IPS-18c (cell line): ENCODE measurements around the gene SH2D3A.
A peak's percentile ranks its signal among the peaks of the same experiment; 100 is the strongest.
"Not testable (repeated sequence)": the region's sequence is repeated elsewhere in the genome, so short reads cannot be mapped to it uniquely, and the experiment has no call there.

Source experiments
- H3K4me3 ChIP-seq: 2 replicates; pipeline ENCODE4 v1.7.0; 2013; ENCODE audit warnings: low read depth, mild to moderate bottlenecking, low read length, moderate library complexity; ENCODE audit not compliant: insufficient read depth
- H3K9me3 ChIP-seq: one replicate; pipeline ENCODE4 v1.6.1; 2013; ENCODE audit warnings: mild to moderate bottlenecking, low read length, moderate library complexity; ENCODE audit not compliant: control insufficient read depth, insufficient read depth

Gene SH2D3A

GRCh38 chr19:6748543-6748942 is 18.7 kb downstream of the SH2D3A start:
- not testable (repeated sequence) for H3K9me3 ChIP-seq, H3K4me3 ChIP-seq

DNA sequence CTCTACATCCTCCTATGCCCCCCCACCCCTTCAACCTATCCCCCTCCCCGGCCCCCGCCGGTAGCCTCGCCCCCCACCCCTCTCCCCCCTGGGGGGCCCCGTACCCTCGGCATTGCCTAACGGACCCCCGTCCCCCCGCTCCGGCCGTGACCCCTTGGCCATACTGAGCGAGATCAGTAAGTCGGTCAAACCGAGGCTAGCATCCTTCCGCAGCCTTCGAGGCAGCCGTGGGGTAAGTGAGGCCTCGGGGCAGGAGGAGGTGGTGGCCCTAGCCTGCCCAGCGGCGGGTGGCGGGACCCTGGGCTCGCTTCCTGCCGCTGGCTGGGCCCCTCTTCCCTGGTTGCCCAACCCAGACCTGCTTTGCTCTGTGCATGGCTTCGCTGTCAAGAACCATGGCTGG is 21.3 kb downstream of the SH2D3A start:
- Histone ChIP-seq H3K4me3 (no peak overlapping the region), H3K9me3 (no peaks in the 10 kb centered on the region)

- peak overlapping the region; percentile 5; the same call in 1 of the 2 replicates for H3K4me3 ChIP-seq
These were observed 22.6 kb downstream of the SH2D3A start for GRCh38 chr19:6744381-6745301.

GRCh38 chr19:6743714-6744380 is 23.4 kb downstream of the SH2D3A start:
- no peaks in the 10 kb centered on the region for H3K9me3 ChIP-seq
- H3K4me3 ChIP-seq: peak overlapping the region; percentile 5; the same call in 1 of the 2 replicates

More at GRCh38 chr19:6744381-6745301, 22.6 kb downstream of the SH2D3A start:
- no peaks in the 10 kb centered on the region for H3K9me3 ChIP-seq

GRCh38 chr19:6743066-6743465 is 24.2 kb downstream of the SH2D3A start:
- H3K4me3 ChIP-seq: peak overlapping the region; percentile 16
- no peaks in the 10 kb centered on the region for H3K9me3 ChIP-seq

- H3K9me3 ChIP-seq: no peaks in the 10 kb centered on the region
These were observed 26.5 kb downstream of the SH2D3A start for GRCh38 chr19:6740589-6741343.

GRCh38 chr19:6739883-6740588 is 27.2 kb downstream of the SH2D3A start:
- H3K9me3 ChIP-seq: no peaks in the 10 kb centered on the region
- peak overlapping the region; percentile 89 for H3K4me3 ChIP-seq

More at GRCh38 chr19:6740589-6741343, 26.5 kb downstream of the SH2D3A start:
- peak overlapping the region; percentile 89 for H3K4me3 ChIP-seq

- no peaks in the 10 kb centered on the region for H3K9me3 ChIP-seq
These were observed 27.8 kb downstream of the SH2D3A start, which contains the start of gene TRIP10 for GRCh38 chr19:6739390-6739882. Gene TRIP10, plus strand, starts transcription at chr19:6739680. Its CDS starts 82 bp downstream, at chr19:6739762.

GRCh38 chr19:6738787-6739389 is 28.3 kb downstream of the SH2D3A start:
- Histone ChIP-seq H3K9me3 (no peaks in the 10 kb centered on the region), H3K4me3 (peak overlapping the region; percentile 48)

More at GRCh38 chr19:6739390-6739882, 27.8 kb downstream of the SH2D3A start, which contains the start of gene TRIP10:
- peak within 1 kb of the TSS; percentile 89 for H3K4me3 ChIP-seq

DNA sequence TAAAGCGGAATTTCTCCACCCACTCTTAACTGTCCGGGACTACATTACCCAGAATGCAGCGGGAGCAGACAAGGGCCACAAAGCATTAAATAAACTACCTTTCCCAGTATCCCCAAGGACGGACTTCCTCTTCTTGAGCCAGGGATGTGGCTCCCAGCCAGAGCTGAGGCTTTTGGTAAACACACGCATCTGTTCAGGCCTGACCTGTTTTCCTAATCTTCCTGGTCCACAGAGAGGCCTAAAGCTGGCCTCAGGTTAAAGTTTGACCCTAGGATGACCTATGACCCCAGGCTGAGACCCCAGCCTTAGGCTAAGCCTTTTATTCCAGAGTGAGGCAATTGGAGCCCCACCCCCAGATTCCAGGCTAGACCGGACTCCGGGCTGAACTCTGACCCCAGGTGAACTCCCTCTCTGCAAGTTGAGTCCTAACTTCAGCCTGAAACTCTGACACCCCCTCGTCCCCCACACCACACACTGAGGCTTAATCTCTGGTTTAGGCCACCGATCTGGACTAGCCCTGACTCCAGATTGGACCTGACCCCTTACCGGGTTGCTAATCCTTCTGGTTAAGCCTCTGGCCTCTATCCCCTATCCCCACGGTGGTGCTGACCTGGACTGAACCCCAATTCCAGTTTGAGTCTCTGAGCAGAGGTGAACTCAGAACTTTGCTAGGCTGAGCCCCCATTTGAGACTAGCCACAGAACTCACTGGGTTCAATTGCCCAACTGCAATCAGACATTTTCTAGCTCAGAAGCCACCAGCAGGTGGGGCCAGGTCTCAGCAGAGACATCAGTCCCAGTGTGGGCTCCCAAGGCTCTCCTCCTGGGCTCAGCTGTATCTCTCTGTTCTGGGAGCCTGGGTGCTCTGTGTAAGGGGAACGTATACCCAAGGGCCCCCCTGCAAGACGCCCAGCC is 29.1 kb downstream of the SH2D3A start:
- H3K9me3 ChIP-seq: no peaks in the 10 kb centered on the region
- no peak overlapping the region; the same call in 1 of the 2 replicates for H3K4me3 ChIP-seq

DNA sequence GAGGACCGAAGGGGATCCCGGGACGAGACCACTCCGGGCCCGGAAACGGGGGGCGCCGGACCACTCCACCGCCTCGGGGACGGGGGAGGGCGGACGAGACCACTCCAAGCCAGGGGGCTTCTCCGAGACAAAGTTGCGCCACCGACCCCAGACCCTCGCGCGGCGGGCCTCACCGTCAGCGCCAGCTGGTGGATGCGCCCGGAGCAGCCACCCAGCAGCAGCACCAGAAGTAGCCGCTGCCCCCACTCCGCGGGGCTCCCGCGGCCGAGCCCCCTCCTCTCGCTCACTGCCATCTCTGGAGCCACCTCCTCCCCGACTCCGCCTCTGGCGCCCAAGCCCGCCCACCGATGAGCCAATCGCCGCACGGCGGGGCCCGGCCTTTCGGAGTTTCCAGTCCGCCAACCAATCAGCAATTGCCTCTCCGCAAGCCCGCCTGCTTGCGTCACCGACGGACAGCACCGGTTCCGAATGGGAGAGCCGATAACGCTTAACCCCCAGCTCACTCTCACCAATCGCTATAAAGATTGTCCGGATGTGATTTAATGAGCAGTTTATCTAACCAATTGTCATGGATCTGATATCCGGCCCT is 29.9 kb downstream of the SH2D3A start, which contains the start of gene GPR108:
TSS of gene GPR108 (minus strand) at position 297 of the 589 bp plus-strand sequence. CDS start at position 293, 4 bp downstream.
- Histone ChIP-seq H3K9me3 (no peaks in the 10 kb centered on the region), H3K4me3 (peak within 1 kb of the TSS; percentile 75)

DNA sequence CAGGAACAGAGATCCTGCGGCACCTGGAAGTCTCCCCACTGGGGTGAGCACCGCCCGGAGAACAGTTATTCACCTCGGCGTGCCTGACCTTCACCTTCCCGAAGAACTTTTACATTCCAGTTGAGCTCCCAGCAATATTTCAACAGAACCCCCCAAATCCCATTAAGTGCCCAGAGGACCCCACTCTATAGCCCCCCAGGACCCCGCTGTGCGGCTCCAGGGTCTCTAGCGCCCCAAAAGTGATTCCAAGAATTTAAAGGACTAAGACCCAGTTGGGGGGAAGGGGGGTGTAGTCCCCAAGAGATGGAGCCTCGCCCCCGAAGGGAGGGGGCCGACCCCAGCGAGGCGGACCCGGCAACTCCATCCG is 30.3 kb downstream of the SH2D3A start:
- Histone ChIP-seq H3K9me3 (no peaks in the 10 kb centered on the region), H3K4me3 (peak overlapping the region; percentile 75)

- H3K4me3 ChIP-seq: peak overlapping the region; percentile 75
- H3K9me3 ChIP-seq: no peaks in the 10 kb centered on the region
These were observed 30.9 kb downstream of the SH2D3A start for GRCh38 chr19:6736169-6736916.

- Histone ChIP-seq H3K4me3 (no peak overlapping the region; the same call in 1 of the 2 replicates), H3K9me3 (no peaks in the 10 kb centered on the region)
These were observed 31.9 kb downstream of the SH2D3A start for GRCh38 chr19:6735181-6735911.
